Vagina (tissue), 2 donors: Measurements from ENCODE around the gene CTU1. TPM values are rescaled to one million over a fixed set of nuclear protein-coding genes. Genes with fewer than 3 reads are reported as not detected.

Experiments
- DNase-seq, 2 donors: peaks; one replicate each; pipeline ENCODE4 v3.0.0-alpha.2; 2017; ENCODE audit errors: extremely low spot score in 2 of 2
- H3K27ac ChIP-seq: fragments of 200-600 bp; sonication (generic); one replicate; pipeline ENCODE4 v1.5.1; 2019
- H3K27me3 ChIP-seq: fragments of 200-600 bp; sonication (generic); one replicate; pipeline ENCODE4 v1.5.1; 2019
- H3K36me3 ChIP-seq, 2 donors: fragments of 200-600 bp; sonication (generic); one replicate each; pipeline ENCODE4 v1.5.1; 2017 to 2019
- H3K4me1 ChIP-seq: fragments of 200-600 bp; sonication (generic); one replicate; pipeline ENCODE4 v1.5.1; 2019
- H3K4me3 ChIP-seq, 2 donors: fragments of 200-600 bp; sonication (generic); 1 replicate in 1 of 2; 2 replicates in 1 of 2; pipeline ENCODE4 v1.5.1; 2016 to 2019
- H3K9me3 ChIP-seq: fragments of 200-600 bp; sonication (generic); one replicate; pipeline ENCODE4 v1.5.1; 2019
- CTCF ChIP-seq, 3 experiments: fragments of 450-650 bp in 2 of 3; fragments of 200-600 bp in 1 of 3; sonication (generic) in 1 of 3; IDR thresholded peaks; one replicate each; pipeline ENCODE4 v1.5.1; 2017 to 2019; ENCODE audit warnings: antibody characterized with exemption in 3 of 3, mild to moderate bottlenecking in 2 of 3, moderate library complexity in 2 of 3
- POLR2A ChIP-seq, 2 donors: fragments of 450-650 bp; IDR thresholded peaks; one replicate each; pipeline ENCODE4 v1.6.1; 2017; ENCODE audit warnings: antibody characterized with exemption in 2 of 2, mild to moderate bottlenecking in 2 of 2, moderate library complexity in 2 of 2
- POLR2AphosphoS5 ChIP-seq, 2 donors: sonication (generic); formaldehyde crosslinking; IDR thresholded peaks; one replicate each; pipeline ENCODE4 v1.9.0; 2017; ENCODE audit warnings: antibody characterized with exemption in 2 of 2, mild to moderate bottlenecking in 2 of 2, low read depth in 1 of 2; ENCODE audit not compliant: insufficient read depth in 1 of 2
- intact Hi-C: fragments of 100-400 bp; cut with DNase I; formaldehyde crosslinking; loops from one replicate; pipeline ENCODE4 v1.15.1; 2023
- total RNA-seq: library from RNA; depleted of rRNA; stranded (reverse); fragments of >200 nt; gene quantifications from one replicate; pipeline ENCODE4 v1.2.3, GENCODE V29; 2016

The CTU1 gene
- total RNA-seq, 1 donor from 2014 or later: 8.8 TPM

GRCh38 chr19:51137792-51138425, 29.7 kb upstream of the CTU1 start:
- Histone ChIP-seq H3K4me3 (no peak overlapping the region), H3K4me1 (no peaks in the 10 kb centered on the region), H3K9me3 (no peaks in the 10 kb centered on the region), H3K27ac (no peak overlapping the region), H3K27me3 (no peaks in the 10 kb centered on the region), H3K36me3 (no peaks in the 10 kb centered on the region)
- no peak for TF ChIP-seq CTCF (IDR thresholded peaks at IDR 0.05)
- no peak for TF ChIP-seq POLR2AphosphoS5 (IDR thresholded peaks at IDR 0.05; ENCODE audit: insufficient read depth in 1 of 2, low read depth in 1 of 2)
- no peak for TF ChIP-seq POLR2A (IDR thresholded peaks at IDR 0.05)
- intact Hi-C loops: no loop called here
- DNase-seq: no peak

GRCh38 chr19:51136851-51137551, 28.8 kb upstream of the CTU1 start:
- no peaks in the 10 kb centered on the region for H3K27me3 ChIP-seq
- peaks cover 3% of the 10 kb centered on the region for H3K4me1 ChIP-seq
- intact Hi-C loops: no loop called here
- H3K36me3 ChIP-seq: no peaks in the 10 kb centered on the region
- no peak for DNase-seq
- no peaks in the 10 kb centered on the region for H3K9me3 ChIP-seq
- no peak overlapping the region for H3K4me3 ChIP-seq
- no peak for TF ChIP-seq POLR2AphosphoS5 (IDR thresholded peaks at IDR 0.05; ENCODE audit: insufficient read depth in 1 of 2, low read depth in 1 of 2)
- no peak overlapping the region for H3K27ac ChIP-seq

- no peak overlapping the region for H3K27ac ChIP-seq
- no peak for DNase-seq
- H3K27me3 ChIP-seq: no peaks in the 10 kb centered on the region
- TF ChIP-seq POLR2A (IDR thresholded peaks at IDR 0.05): no peak
- H3K4me3 ChIP-seq: no peak overlapping the region
- no peaks in the 10 kb centered on the region for H3K9me3 ChIP-seq
- H3K4me1 ChIP-seq: peaks cover 6% of the 10 kb centered on the region
- no peaks in the 10 kb centered on the region for H3K36me3 ChIP-seq
- intact Hi-C loops: no loop called here
Observed at GRCh38 chr19:51135986-51136762, 28.0 kb upstream of the CTU1 start.

- intact Hi-C loops: no loop called here
- no peak for TF ChIP-seq POLR2A (IDR thresholded peaks at IDR 0.05)
- no peak for TF ChIP-seq CTCF (IDR thresholded peaks at IDR 0.05)
- no peak for TF ChIP-seq POLR2AphosphoS5 (IDR thresholded peaks at IDR 0.05; ENCODE audit: insufficient read depth in 1 of 2, low read depth in 1 of 2)
- H3K9me3 ChIP-seq: no peaks in the 10 kb centered on the region
- no peak overlapping the region for H3K4me3 ChIP-seq
- no peaks in the 10 kb centered on the region for H3K27me3 ChIP-seq
- no peaks in the 10 kb centered on the region for H3K36me3 ChIP-seq
- H3K27ac ChIP-seq: no peak overlapping the region
- H3K4me1 ChIP-seq: peaks cover 6% of the 10 kb centered on the region
- no peak for DNase-seq
Observed at GRCh38 chr19:51135004-51135403, 26.8 kb upstream of the CTU1 start.

GRCh38 chr19:51131780-51132680, 23.8 kb upstream of the CTU1 start:
- Histone ChIP-seq H3K4me3 (no peak overlapping the region), H3K36me3 (no peaks in the 10 kb centered on the region), H3K4me1 (peaks cover 6% of the 10 kb centered on the region), H3K27ac (no peak overlapping the region), H3K27me3 (no peaks in the 10 kb centered on the region), H3K9me3 (no peaks in the 10 kb centered on the region)
- intact Hi-C loops: no loop called here
- no peak for TF ChIP-seq POLR2A (IDR thresholded peaks at IDR 0.05)
- TF ChIP-seq CTCF (IDR thresholded peaks at IDR 0.05): no peak
- no peak for TF ChIP-seq POLR2AphosphoS5 (IDR thresholded peaks at IDR 0.05; ENCODE audit: insufficient read depth in 1 of 2, low read depth in 1 of 2)
- DNase-seq: no peak
